GM23338 (cell line): ENCODE measurements around the gene FBXW11. TPM values are rescaled to one million over a fixed set of nuclear protein-coding genes. Genes with fewer than 3 reads are reported as not detected.

Experiments
- ATAC-seq: fragments of 200-7000 bp; cut with Tn5 transposase; 3 replicates; pipeline ENCODE4 v1.9.1; 2020
- DNase-seq: peaks from one replicate; pipeline ENCODE4 v3.0.0-alpha.2; 2015; ENCODE audit warnings: low spot score
- H2AFZ ChIP-seq: fragments of 200-600 bp; sonication (generic); 2 replicates; pipeline ENCODE4 v1.8.0; 2016; ENCODE audit warnings: antibody characterized with exemption, mild to moderate bottlenecking, moderate library complexity
- H3F3A ChIP-seq: fragments of 200-600 bp; sonication (generic); replicated peaks from 2 replicates; pipeline ENCODE4 v1.8.0; 2017; ENCODE audit warnings: antibody characterized with exemption, mixed run types, low read depth
- H3K27ac ChIP-seq: fragments of 200-600 bp; sonication (generic); 2 replicates; pipeline ENCODE4 v1.6.1; 2016; ENCODE audit warnings: low read depth
- H3K27me3 ChIP-seq: fragments of 200-600 bp; sonication (generic); 2 replicates; pipeline ENCODE4 v1.8.0; 2016; ENCODE audit warnings: mild to moderate bottlenecking, mixed run types, moderate library complexity; ENCODE audit not compliant: insufficient read depth
- H3K36me3 ChIP-seq: fragments of 200-600 bp; sonication (generic); 2 replicates; pipeline ENCODE4 v1.8.0; 2016; ENCODE audit warnings: mild to moderate bottlenecking; ENCODE audit not compliant: insufficient read depth
- H3K4me1 ChIP-seq: fragments of 200-600 bp; sonication (generic); 2 replicates; pipeline ENCODE4 v1.8.0; 2016; ENCODE audit warnings: mild to moderate bottlenecking, moderate library complexity; ENCODE audit not compliant: insufficient read depth
- H3K4me2 ChIP-seq: fragments of 200-600 bp; sonication (generic); 2 replicates; pipeline ENCODE4 v1.7.1; 2017; ENCODE audit warnings: mixed run types
- H3K4me3 ChIP-seq: fragments of 200-600 bp; sonication (generic); 2 replicates; pipeline ENCODE4 v1.6.1; 2016; ENCODE audit warnings: mixed run types
- H3K79me2 ChIP-seq: fragments of 200-600 bp; sonication (generic); replicated peaks from 2 replicates; pipeline ENCODE4 v1.8.0; 2017; ENCODE audit warnings: mild to moderate bottlenecking; ENCODE audit not compliant: insufficient read depth
- H3K9me2 ChIP-seq: fragments of 200-600 bp; sonication (generic); 2 replicates; pipeline ENCODE4 v1.8.0; 2017; ENCODE audit not compliant: insufficient read depth
- H4K20me1 ChIP-seq: fragments of 200-600 bp; sonication (generic); replicated peaks from 2 replicates; pipeline ENCODE4 v1.8.0; 2017; ENCODE audit warnings: mild to moderate bottlenecking; ENCODE audit not compliant: insufficient read depth
- H3K27ac Mint-ChIP-seq: 2 replicates; pipeline ENCODE4 v1.8.0; 2020; ENCODE audit warnings: inconsistent platforms, mild to moderate bottlenecking, moderate library complexity, mixed read lengths
- H3K27me3 Mint-ChIP-seq: 3 replicates; pipeline ENCODE4 v1.8.0; 2022; ENCODE audit warnings: low read depth, mild to moderate bottlenecking, moderate library complexity, mixed read lengths, inconsistent platforms; ENCODE audit not compliant: insufficient read depth, poor library complexity
- H3K36me3 Mint-ChIP-seq: 3 replicates; pipeline ENCODE4 v1.8.0; 2021; ENCODE audit warnings: low read depth, mild to moderate bottlenecking, inconsistent platforms, moderate library complexity, mixed read lengths
- H3K4me1 Mint-ChIP-seq: 3 replicates; pipeline ENCODE4 v1.8.0; 2020; ENCODE audit warnings: mild to moderate bottlenecking, inconsistent platforms, mixed read lengths
- H3K4me3 Mint-ChIP-seq: 3 replicates; pipeline ENCODE4 v1.8.0; 2021; ENCODE audit warnings: moderate library complexity, mild to moderate bottlenecking, inconsistent platforms, mixed read lengths
- H3K9me3 Mint-ChIP-seq: 3 replicates; pipeline ENCODE4 v1.8.0; 2020; ENCODE audit warnings: moderate library complexity, mild to moderate bottlenecking, inconsistent platforms, mixed read lengths
- ETS1 ChIP-seq: IDR thresholded peaks from 2 replicates; pipeline ENCODE4 v1.6.1; 2016; ENCODE audit warnings: antibody characterized with exemption
- EZH2 ChIP-seq: fragments of 200-600 bp; sonication (generic); IDR thresholded peaks from one replicate; pipeline ENCODE4 v1.8.0; 2017; ENCODE audit warnings: antibody characterized with exemption, mild to moderate bottlenecking, low read depth; ENCODE audit not compliant: unreplicated experiment
- NANOG ChIP-seq: IDR thresholded peaks from 2 replicates; pipeline ENCODE4 v1.6.1; 2016; ENCODE audit warnings: antibody characterized with exemption, borderline replicate concordance
- REST ChIP-seq: IDR thresholded peaks from one replicate; pipeline ENCODE4 v1.6.1; 2018; ENCODE audit warnings: antibody characterized with exemption; ENCODE audit not compliant: unreplicated experiment
- STAT1 ChIP-seq: IDR thresholded peaks from one replicate; pipeline ENCODE4 v1.6.1; 2016; ENCODE audit warnings: antibody characterized with exemption; ENCODE audit not compliant: unreplicated experiment
- ZNF331 ChIP-seq: fragments of 250-450 bp; sonication (Bioruptor Pico); IDR thresholded peaks from 2 replicates; pipeline ENCODE4 v1.5.0; 2020; ENCODE audit warnings: low read depth, mild to moderate bottlenecking, moderate library complexity
- ZNF462 ChIP-seq: fragments of 250-450 bp; sonication (Bioruptor Pico); IDR thresholded peaks from 2 replicates; pipeline ENCODE4 v1.5.0; 2020; ENCODE audit warnings: mild to moderate bottlenecking, moderate library complexity
- polyA plus RNA-seq: library from polyadenylated mRNA; unstranded; fragments of >200 nt; fragmentation: Nextera tagmentation; extraction: Ambion mirVana; gene quantifications from 2 replicates; pipeline ENCODE4 v1.2.1, GENCODE V29; 2016
- total RNA-seq: library from RNA; depleted of rRNA; stranded (reverse); fragments of >200 nt; shearing (Covaris generic); gene quantifications from 2 replicates; pipeline ENCODE4 v1.2.3, GENCODE V29; 2014

FBXW11 gene
- total and polyA plus RNA-seq, 2 experiments from 2014 or later: 45.0 to 88.0 TPM

- Histone ChIP-seq H2AFZ (no peak overlapping the region), H3K4me3 (no peak overlapping the region), H4K20me1 (peaks cover 48% of the 10 kb centered on the region), H3K36me3 (no peaks in the 10 kb centered on the region), H3K4me1 (peaks cover 36% of the 10 kb centered on the region), H3K4me2 (no peak overlapping the region), H3K27me3 (no peaks in the 10 kb centered on the region), H3K9me2 (no peaks in the 10 kb centered on the region), H3F3A (no peaks in the 10 kb centered on the region; the same call in 1 of the 2 replicates), H3K27ac (no peak overlapping the region), H3K79me2 (peaks cover 100% of the 10 kb centered on the region)
- H3K27ac Mint-ChIP-seq: no peak overlapping the region
- ATAC-seq: no peak
- H3K36me3 Mint-ChIP-seq: peaks cover 11% of the 10 kb centered on the region
- no peak for TF ChIP-seq ZNF462 (CRISPR knock-in tag)
- no peak for TF ChIP-seq STAT1
- no peak for TF ChIP-seq ETS1
- TF ChIP-seq EZH2: no peak
- no peak for TF ChIP-seq ZNF331 (CRISPR knock-in tag)
- TF ChIP-seq NANOG: no peak
- no peak for TF ChIP-seq REST
- H3K9me3 Mint-ChIP-seq: no peaks in the 10 kb centered on the region
- peaks cover 5% of the 10 kb centered on the region for H3K27me3 Mint-ChIP-seq
- DNase-seq: no peak
- peaks cover 40% of the 10 kb centered on the region for H3K4me1 Mint-ChIP-seq
- H3K4me3 Mint-ChIP-seq: no peak overlapping the region
Observed at GRCh38 chr5:171989276-171989675, 17.2 kb downstream of the FBXW11 start.
